A204.1 (cell line): Measurements from ENCODE around the gene SERTAD4.

Experiments used
- FAIRE-seq: peaks from 2 replicates; lab custom pipeline; 2012; peaks lifted over from hg19 to GRCh38; lab: Jason Lieb, UNC

SERTAD4 gene

GRCh38 chr1:210233495-210234328 is 1.1 kb downstream of the SERTAD4 start:
- FAIRE-seq: no peak

- FAIRE-seq: no peak
These were observed 1.7 kb downstream of the SERTAD4 start for GRCh38 chr1:210234329-210234757.

- FAIRE-seq: no peak
These were observed 2.9 kb downstream of the SERTAD4 start for GRCh38 chr1:210235363-210236053.

GRCh38 chr1:210236386-210236839 is 3.8 kb downstream of the SERTAD4 start:
- no peak for FAIRE-seq

GRCh38 chr1:210236840-210237409 is 4.3 kb downstream of the SERTAD4 start:
- FAIRE-seq: no peak

- FAIRE-seq: no peak
These were observed 4.9 kb downstream of the SERTAD4 start for GRCh38 chr1:210237479-210237878.

- FAIRE-seq: no peak
These were observed 5.4 kb downstream of the SERTAD4 start for GRCh38 chr1:210237981-210238380.

GRCh38 chr1:210239349-210240111 is 6.9 kb downstream of the SERTAD4 start:
- no peak for FAIRE-seq

- FAIRE-seq: no peak
These were observed 8.5 kb downstream of the SERTAD4 start for GRCh38 chr1:210241121-210241520.

- no peak for FAIRE-seq
These were observed 12.3 kb downstream of the SERTAD4 start for GRCh38 chr1:210244746-210245367.

GRCh38 chr1:210246447-210246846 is 13.9 kb downstream of the SERTAD4 start:
- no peak for FAIRE-seq

- FAIRE-seq: no peak
These were observed 15.7 kb downstream of the SERTAD4 start for GRCh38 chr1:210248341-210248740.

GRCh38 chr1:210250665-210250997 is 18.0 kb downstream of the SERTAD4 start:
- no peak for FAIRE-seq

GRCh38 chr1:210250998-210251679 is 18.5 kb downstream of the SERTAD4 start:
- FAIRE-seq: no peak

- no peak for FAIRE-seq
These were observed 19.3 kb downstream of the SERTAD4 start for GRCh38 chr1:210251680-210252490.

GRCh38 chr1:210252621-210253051 is 20.0 kb downstream of the SERTAD4 start:
- no peak for FAIRE-seq

GRCh38 chr1:210254298-210254697 is 21.7 kb downstream of the SERTAD4 start:
- FAIRE-seq: no peak

GRCh38 chr1:210257698-210258529 is 25.3 kb downstream of the SERTAD4 start:
- no peak for FAIRE-seq

GRCh38 chr1:210259561-210259960 is 27.0 kb downstream of the SERTAD4 start:
- FAIRE-seq: no peak

- FAIRE-seq: no peak
These were observed 27.5 kb downstream of the SERTAD4 start for GRCh38 chr1:210260096-210260495.
